NCI-H2227 treated with DMSO at 0.1 percent for 48 hours (cell line): ENCODE results near the gene KLHL30.
"Not testable (repeated sequence)": the region's sequence is repeated elsewhere in the genome, so short reads cannot be mapped to it uniquely, and the experiment has no call there.

Source experiments
- DNase-seq: peaks from one replicate; lab custom pipeline; 2025; lab: John Stamatoyannopoulos, UW

Gene KLHL30

GRCh38 chr2:238161291-238162051, 23.0 kb downstream of the KLHL30 start:
- DNase-seq, result no peak

- DNase-seq, result no peak
Measured at GRCh38 chr2:238162251-238162845, 23.9 kb downstream of the KLHL30 start.

DNA sequence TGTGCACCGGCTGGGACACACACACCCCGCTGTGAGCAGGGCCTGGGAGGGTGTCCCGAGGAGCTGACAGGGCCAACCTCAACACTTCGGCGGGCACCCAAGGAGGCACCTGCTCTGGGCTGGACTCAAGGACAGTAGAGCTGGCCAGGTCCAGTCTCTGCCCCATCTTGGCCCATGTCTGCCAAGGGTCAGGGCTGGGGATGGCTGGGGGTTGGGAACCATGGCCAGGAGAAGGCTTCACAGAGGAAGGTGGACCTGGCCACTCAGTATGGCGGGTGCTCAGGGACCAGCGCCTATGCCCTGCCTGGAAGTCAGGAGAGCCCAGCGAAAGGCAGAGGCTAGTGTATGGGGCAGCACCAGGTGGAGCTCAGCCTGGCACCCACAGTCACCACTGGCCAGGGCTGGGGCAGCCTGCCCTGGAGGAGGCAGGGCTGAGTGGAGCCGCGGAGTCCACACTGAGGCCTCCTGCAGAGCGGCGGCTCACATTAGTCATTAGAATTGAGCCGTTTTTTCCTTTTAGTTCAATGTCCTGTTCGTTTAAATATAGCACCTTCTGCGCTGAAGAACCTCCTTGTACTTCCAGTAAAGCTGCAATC, 24.5 kb downstream of the KLHL30 start:
- DNase-seq, result no peak

DNA sequence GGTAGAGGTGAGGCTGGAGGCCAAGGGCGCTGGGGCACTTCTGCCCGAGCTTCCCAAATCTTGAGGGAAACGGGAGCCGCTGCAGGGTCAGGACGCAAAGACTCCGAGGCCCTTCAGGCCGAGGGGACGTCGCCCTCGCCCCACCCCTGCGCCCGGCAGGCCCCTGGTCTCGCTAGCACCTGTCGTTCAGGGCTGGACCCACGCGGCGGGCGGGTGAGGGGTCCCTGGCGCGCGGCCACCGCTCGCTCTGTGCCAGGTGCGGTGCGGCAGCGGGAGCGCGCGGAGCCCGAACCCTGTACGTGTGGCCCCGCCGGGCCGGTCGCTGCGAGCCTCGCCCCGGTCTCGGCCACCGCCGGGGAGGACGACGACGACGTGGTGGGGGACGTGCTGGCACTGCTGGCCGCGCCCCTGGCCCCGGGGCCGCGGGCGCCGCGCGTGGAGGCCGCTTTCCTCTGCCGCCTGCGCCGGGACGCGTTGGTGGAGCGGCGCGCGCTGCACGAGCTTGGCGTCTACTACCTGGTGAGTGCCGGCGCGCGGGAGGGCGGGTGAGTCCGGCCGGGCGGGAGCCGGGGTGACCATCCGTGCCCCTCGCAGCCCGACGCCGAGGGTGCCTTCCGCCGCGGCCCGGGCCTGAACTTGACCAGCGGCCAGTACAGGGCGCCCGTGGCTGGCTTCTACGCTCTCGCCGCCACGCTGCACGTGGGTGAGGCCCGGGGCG, 25.2 kb downstream of the KLHL30 start:
- DNase-seq, result no peak

GRCh38 chr2:238164906-238165287, 26.4 kb downstream of the KLHL30 start:
- no peak for DNase-seq

- no peak for DNase-seq
Measured at GRCh38 chr2:238165288-238165921, 26.9 kb downstream of the KLHL30 start.

- no peak for DNase-seq
Measured at GRCh38 chr2:238166391-238167343, 28.2 kb downstream of the KLHL30 start.

- DNase-seq, result no peak
Measured at GRCh38 chr2:238167344-238167715, 28.9 kb downstream of the KLHL30 start.

GRCh38 chr2:238167761-238168160, 29.3 kb downstream of the KLHL30 start:
- no peak for DNase-seq

DNA sequence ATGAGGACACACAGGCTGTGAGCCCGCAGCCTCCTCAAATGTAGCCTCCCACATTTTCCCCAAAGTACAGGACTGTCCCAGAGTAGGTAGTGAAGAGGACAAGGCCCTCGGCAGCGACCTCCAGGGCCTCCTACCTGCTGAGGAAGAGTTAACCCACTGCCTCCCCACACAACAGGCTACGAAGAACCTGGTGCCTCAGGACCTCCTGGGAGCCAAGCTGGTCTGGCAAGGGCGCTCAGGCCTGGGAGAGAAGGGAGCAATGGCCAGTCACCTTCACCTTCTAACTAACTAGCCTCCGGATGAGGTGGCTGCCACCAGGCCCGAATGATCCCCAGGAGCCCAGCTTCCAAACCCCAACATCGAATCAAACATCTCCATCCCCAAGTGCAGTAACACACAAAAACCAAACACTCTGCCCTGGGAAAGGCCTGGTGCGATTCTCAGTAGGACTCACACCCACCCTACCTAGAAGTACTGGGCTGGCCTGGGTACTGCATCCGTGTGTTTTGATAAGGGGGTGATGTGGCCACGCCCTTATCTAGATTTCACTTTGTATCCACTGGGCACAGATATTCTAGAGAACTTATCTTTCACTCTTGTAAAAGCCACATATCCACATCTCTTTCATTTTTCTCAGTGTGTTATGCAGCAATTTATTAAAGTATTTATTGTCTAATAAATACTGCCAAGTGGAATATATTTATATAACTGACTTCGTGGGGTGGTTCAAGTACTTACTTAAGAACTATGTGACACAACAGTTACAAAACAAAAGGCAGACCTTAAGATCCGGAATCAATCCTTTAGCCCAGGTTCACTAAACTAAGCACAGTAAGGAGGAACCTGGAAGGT, 30.0 kb downstream of the KLHL30 start:
- no peak for DNase-seq

DNA sequence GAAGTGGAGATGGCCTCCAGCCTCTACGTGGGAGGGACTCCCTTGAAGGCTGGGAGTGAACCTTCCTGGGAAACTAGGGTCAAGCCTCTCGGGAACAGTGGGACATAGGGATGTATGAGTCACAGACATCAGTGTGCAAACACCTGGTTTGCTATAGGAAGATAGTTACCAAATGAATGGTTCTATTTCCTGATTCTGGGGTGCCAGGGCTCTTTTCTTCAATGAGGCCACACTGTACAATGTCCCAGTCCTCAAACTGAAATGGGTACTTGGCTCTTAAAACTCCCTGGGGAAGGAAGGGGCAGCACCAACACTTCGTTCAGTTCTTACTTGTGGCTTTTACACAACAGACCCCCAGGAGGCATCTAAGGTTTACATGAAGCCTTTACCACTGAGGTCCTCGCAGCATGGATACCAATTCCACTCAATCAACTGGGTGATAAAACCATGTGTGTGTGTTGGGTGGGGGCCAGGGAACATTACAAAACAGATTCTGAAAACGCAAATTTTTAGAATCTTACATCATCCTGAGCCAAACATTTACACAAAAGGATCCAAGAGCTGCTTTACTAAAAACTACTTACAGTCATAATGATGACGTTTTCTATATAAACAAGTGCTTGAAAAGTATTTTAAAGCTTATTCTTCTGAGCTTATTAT, 30.7 kb downstream of the KLHL30 start:
- DNase-seq, result no peak

DNA sequence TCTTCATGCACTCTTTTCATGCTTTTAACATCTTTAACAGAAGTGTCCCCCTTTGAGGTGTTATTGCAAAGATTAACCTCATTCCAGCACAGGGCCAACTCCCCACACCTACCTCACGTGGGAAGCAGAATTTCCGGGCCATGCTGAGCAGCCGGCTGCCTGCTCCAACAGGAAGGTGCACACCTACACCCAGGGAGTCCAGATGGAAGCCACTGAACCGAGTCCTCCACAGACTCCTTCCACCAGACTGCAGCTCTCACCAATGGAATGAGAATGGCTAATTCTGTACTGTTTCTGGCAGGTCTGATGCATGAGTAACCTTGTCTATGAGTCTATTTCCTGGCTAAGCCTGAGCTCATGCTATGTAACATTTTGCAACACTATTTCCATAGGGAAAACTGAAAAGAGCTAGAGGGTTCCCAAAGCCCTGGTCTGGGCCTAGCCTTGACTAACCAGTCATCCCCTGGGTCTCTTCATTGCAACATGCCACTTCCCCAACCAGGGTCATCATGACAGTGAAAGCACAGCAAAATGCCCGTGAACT, 31.3 kb downstream of the KLHL30 start:
- DNase-seq, result no peak

DNA sequence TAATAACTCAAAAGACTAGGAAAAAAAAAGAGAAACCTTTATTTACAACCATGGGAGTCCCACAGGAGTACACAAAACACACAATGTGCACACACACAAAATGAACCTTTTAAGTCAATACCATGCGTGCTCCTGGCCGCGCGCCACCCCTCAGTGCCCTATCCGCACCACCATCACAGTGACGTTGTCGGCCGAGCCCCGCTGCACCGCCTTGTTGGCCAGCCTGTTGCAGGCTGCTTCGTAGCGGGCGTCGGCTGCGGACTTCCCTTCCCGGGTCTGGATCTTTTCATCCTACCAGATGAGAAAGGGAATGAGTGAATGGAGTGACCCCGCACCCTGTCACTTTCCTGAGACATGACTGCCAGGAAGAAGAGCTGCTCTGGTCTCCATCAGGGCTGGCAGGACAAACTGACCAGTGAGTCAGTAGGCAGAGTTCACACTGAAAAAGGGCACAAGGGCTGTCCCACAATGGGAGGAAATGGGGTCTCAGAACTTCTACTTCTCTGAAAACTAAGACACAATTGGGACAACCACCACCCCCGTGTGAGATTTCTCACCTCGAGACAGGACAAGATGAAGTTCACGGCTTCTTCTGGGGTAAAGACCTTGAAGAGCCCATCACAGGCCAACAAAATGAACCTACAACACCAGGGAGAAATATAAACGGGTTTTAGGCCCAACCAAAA, 32.1 kb downstream of the KLHL30 start:
- DNase-seq, result no peak

DNA sequence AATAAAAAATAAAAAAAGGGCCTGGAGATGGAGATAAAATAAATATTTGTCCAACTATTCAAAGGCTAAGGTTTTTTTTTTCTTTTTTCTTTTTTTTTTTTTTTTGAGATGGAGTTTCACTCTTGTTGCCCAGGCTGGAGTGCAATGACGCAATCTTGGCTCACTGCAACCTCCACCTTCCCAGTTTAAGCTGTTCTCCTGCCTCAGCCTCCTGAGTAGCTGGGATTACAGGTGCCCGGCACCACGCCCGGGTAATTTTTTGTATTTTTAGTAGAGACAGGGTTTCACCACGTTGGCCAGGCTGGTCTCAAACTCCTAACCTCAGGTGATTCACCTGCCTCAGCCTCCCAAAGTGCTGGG, 32.6 kb downstream of the KLHL30 start:
- not testable (repeated sequence) for DNase-seq

DNA sequence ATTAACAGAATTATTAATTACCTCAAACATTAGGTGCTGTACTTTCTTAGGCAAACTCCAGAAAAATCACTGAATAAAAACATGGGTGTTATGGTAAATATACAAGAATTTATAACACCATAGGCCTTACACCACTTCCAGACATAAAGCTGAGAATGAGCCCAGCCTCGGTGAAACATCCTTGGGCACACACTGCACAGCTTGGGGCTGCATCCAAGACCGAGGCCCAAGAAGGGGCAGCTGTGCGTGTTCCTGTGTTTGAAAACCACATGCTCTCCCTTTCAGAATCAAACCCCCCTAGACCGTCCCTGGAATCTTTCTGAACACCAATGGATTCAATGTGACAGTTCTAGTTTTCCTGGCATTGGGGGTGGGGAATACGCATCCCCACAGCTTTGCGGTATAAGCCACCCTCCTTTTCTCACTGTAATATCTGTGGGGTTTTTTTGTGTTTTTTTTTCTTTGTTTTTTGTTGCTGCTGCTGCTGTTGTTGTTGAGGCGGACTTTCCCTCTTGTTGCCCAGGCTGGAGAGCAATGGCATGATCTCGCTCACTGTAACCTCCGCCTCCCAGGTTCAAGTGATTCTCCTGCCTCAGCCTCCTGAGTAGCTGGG, 33.2 kb downstream of the KLHL30 start:
- no peak for DNase-seq

DNA sequence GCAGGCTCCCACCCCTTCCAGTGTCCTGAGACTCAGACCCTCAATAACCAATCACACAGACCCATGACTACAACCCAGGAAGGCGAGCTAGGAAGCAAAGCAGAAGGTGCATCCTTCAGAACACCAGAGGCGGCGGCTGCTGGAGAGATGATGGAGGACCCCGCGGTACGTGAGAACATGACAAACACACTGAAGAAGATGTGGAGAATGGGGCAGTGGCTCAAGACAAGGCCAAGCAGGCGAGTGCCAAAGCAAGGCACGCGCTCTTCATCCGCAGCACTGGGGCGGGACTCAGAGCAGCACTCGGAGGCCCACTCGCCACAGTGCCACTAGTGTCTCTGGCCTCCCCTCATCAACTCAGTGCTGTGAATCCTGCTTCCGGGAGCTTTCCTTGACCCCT, 34.0 kb downstream of the KLHL30 start:
- no peak for DNase-seq

DNA sequence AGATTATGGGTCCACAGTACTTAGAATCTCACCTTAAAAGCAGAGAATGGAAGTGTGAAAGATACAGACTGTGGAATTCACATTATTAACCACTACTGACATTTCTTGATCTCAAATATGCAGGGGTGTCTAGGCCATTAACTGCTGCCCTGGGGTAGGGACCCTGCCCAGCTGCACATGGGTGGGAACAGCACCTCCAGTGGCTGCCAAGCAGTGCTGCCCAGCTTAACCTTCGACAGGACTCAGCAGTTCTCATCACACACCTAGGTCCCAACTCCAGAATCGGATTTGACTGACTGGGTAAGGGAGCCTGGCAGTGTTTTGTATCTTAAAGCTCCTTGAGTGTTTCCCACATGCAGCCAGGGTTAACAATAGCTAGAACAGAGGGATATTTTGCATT, 35.2 kb downstream of the KLHL30 start:
- DNase-seq, result no peak

- DNase-seq, result no peak
Measured at GRCh38 chr2:238174291-238174690, 35.8 kb downstream of the KLHL30 start.

- DNase-seq, result no peak
Measured at GRCh38 chr2:238174701-238175100, 36.2 kb downstream of the KLHL30 start.
